Activated naive CD4-positive, alpha-beta T cell treated with anti-CD3 and anti-CD28 coated beads for 36 hours (primary cell): ENCODE measurements around the gene ALDH1A2. TPM values are rescaled to one million over a fixed set of nuclear protein-coding genes. Genes with fewer than 3 reads are reported as not detected.
"Not testable (repeated sequence)": the region's sequence is repeated elsewhere in the genome, so short reads cannot be mapped to it uniquely, and the experiment has no call there.

Source experiments
- CTCF ChIA-PET: fragments of 350-600 bp; sonication (Branson Sonifier 250); formaldehyde crosslinking; loops from one replicate; lab custom pipeline; 2021; ENCODE audit warnings: antibody characterized with exemption; lab: Charles Lee
- DNase-seq: peaks from one replicate; pipeline ENCODE4 v3.0.0-alpha.2; 2020
- H3K27ac Mint-ChIP-seq: one replicate; pipeline ENCODE4 v1.8.0; 2021; ENCODE audit warnings: mild to moderate bottlenecking, mixed read lengths
- H3K27me3 Mint-ChIP-seq: one replicate; pipeline ENCODE4 v1.8.0; 2021; ENCODE audit warnings: low read depth, mixed read lengths
- H3K36me3 Mint-ChIP-seq: one replicate; pipeline ENCODE4 v1.8.0; 2021; ENCODE audit warnings: low read depth, mixed read lengths
- H3K4me1 Mint-ChIP-seq: one replicate; pipeline ENCODE4 v1.8.0; 2021; ENCODE audit warnings: low read depth, mixed read lengths
- H3K4me3 Mint-ChIP-seq: one replicate; pipeline ENCODE4 v1.8.0; 2021; ENCODE audit warnings: mild to moderate bottlenecking, moderate library complexity, mixed read lengths
- H3K9me3 Mint-ChIP-seq: one replicate; pipeline ENCODE4 v1.8.0; 2021; ENCODE audit warnings: mixed read lengths
- intact Hi-C: fragments of 100-400 bp; cut with micrococcal nuclease; formaldehyde crosslinking; loops from one replicate; pipeline ENCODE4 v1.15.1; 2023
- total RNA-seq, 2 experiments: library from RNA; stranded (reverse); gene quantifications; one replicate each; pipeline ENCODE4 v1.2.3, GENCODE V29; 2021

Gene ALDH1A2
- total RNA-seq, 2 experiments from 2014 or later: not detected

DNA sequence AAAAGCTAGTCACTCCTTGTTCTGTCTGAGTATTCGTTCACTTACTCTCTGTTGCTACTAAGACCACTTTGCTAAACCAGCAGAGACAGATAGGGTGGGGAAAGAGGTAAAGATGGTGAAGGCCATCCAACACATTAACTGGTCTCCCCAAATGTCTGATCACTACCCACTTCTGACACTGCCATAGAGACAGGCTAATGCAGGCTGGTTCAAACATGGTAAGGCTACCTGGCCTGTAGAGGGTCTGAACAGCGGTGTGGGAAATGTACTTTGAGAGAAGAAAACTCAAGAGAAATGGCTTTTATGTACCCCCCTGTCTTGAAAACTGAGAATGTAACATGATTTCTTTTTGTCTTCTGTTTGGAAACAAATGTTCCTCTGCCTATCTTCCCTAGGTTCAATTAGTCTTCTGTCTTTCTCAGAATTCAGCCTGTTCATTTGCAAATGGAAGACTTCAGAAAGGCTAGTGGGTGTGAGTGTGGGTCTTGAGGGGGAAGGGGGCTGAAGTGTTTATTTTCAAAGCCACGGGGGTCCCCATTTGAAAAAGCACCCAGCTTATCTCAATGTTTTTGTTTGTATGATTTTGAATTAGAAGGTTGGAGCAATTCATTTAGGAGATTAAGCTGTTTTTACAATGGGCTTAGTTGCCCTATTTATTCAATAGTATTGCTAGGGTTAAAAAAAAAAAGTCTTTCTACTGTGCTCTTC lies 15.8 kb downstream of the ALDH1A2 start:
- Mint-ChIP-seq H3K4me3 (no peak overlapping the region), H3K36me3 (no peaks in the 10 kb centered on the region), H3K4me1 (no peaks in the 10 kb centered on the region), H3K27ac (no peak overlapping the region), H3K27me3 (peaks cover 32% of the 10 kb centered on the region), H3K9me3 (no peaks in the 10 kb centered on the region)
- CTCF ChIA-PET: interaction anchor here (0.7 to 1.1 kb wide), 2 partner anchors 17 to 21 kb away, joined by 3 read pairs; no protein-coding TSS in a partner anchor
- intact Hi-C loops: no loop called here
- DNase-seq: no peak

DNA sequence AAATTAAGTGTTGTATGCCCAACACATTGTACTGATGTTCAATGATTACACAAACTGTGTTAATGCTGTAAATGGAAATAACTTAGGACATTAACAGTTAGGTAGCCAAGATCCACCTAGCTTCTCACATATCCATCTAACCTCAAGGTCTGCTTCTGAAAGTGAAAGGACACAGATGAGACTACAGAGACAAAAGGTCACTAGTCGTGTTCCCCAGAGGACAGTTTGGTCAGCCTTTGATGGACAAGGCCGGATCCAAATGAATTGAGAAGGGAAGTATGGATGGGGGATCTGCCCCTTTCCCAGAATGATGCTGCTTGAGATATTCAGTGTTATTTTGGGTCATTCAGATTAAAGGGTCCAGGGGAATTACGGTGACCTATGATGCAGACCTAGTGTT lies 17.2 kb downstream of the ALDH1A2 start:
- Mint-ChIP-seq H3K36me3 (no peaks in the 10 kb centered on the region), H3K4me1 (no peaks in the 10 kb centered on the region), H3K27ac (no peak overlapping the region), H3K27me3 (peaks cover 40% of the 10 kb centered on the region), H3K4me3 (no peak overlapping the region), H3K9me3 (no peaks in the 10 kb centered on the region)
- no peak for DNase-seq
- intact Hi-C loops: no loop called here
- CTCF ChIA-PET: interaction anchor here (1.0 kb wide), 1 partner anchor 187 kb away, joined by 3 read pairs; no protein-coding TSS in a partner anchor

DNA sequence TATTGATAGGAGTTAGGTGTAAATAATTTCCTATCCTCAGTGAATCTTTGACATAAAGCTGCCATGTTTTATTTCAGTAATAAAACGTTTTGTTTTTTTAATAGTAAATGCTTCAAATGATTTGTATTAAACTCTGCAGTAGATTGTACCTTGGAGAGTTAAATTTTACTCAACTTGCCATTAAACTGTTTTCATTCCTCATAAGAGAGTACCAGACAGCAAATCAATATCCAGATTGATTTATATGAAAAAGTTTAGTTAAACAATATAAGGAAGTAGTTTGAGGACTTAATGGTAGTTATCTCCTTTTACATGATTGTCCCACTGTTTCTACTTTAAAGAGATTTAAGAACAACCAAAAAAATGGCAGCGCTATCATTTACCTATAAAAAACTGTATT lies 18.4 kb downstream of the ALDH1A2 start:
- CTCF ChIA-PET: interaction anchor here (1.0 to 1.6 kb wide), 3 partner anchors 19 to 186 kb away, joined by 3 to 5 read pairs (median 4); no protein-coding TSS in a partner anchor
- DNase-seq: no peak
- Mint-ChIP-seq H3K36me3 (no peaks in the 10 kb centered on the region), H3K27me3 (peaks cover 39% of the 10 kb centered on the region), H3K4me1 (no peaks in the 10 kb centered on the region), H3K9me3 (no peaks in the 10 kb centered on the region), H3K4me3 (no peak overlapping the region), H3K27ac (no peak overlapping the region)
- intact Hi-C loops: no loop called here

DNA sequence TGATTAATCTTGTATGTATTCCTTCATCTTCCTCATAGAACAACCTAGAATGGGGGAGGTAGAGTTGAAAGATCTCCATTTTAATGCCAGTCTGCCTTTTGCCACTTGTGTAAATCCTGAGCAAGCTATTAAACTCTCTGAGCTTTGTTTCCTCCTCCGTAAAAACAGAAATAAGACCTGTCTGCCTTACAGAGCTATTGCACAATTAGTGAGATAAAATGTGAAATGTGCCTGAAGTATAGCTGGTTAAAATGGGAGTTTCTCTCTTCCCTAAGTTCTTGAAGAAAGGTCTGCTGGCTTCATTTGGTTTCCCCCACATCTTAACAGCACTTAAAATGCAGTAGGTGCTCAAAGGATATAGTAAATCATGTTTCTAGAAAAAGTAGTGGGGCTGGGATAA lies 19.0 kb downstream of the ALDH1A2 start:
- CTCF ChIA-PET: interaction anchor here (1.0 to 1.6 kb wide), 2 partner anchors 20 to 25 kb away, joined by 4 to 5 read pairs; no protein-coding TSS in a partner anchor
- no peaks in the 10 kb centered on the region for H3K36me3 Mint-ChIP-seq
- intact Hi-C loops: no loop called here
- H3K4me1 Mint-ChIP-seq: no peaks in the 10 kb centered on the region
- no peaks in the 10 kb centered on the region for H3K9me3 Mint-ChIP-seq
- DNase-seq: no peak
- H3K27ac Mint-ChIP-seq: no peak overlapping the region
- peaks cover 35% of the 10 kb centered on the region for H3K27me3 Mint-ChIP-seq
- no peak overlapping the region for H3K4me3 Mint-ChIP-seq

DNA sequence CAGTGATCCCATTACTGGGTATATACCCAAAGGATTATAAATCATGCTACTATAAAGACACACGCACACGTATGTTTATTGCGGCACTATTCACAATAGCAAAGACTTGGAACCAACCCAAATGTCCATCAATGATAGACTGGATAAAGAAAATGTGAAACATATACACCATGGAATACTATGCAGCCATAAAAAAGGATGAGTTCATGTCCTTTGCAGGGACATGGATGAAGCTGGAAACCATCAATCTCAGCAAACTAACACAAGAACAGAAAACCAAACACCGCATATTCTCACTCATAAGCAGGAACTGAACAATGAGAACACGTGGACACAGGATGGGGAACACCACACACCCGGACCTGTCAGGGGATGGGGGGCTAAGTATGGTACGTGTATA lies 20.1 kb downstream of the ALDH1A2 start:
- H3K36me3 Mint-ChIP-seq, H3K4me3 Mint-ChIP-seq, H3K9me3 Mint-ChIP-seq, H3K4me1 Mint-ChIP-seq, H3K27ac Mint-ChIP-seq, DNase-seq, intact Hi-C loops, CTCF ChIA-PET: not testable (repeated sequence)
- peaks cover 41% of the 10 kb centered on the region for H3K27me3 Mint-ChIP-seq

DNA sequence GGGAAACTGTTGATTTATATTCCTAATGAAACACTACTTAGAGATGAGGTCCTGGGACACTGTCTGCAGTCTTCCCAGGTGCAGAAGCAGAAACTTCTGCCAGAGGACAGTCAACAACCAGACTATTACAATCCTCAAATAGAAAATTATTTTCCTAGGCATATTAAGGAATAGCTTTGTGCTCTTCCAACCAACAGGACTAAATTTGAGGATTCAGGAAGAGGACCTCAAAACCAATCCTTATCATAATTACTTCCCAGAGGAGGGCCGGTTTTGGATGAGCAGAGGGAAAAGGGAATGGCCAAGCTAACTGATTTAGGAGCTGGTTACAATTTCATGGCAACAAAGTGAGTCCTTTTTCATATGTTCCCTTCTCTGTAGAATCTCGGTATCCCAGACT lies 21.0 kb downstream of the ALDH1A2 start:
- Mint-ChIP-seq H3K36me3 (no peaks in the 10 kb centered on the region), H3K4me1 (no peaks in the 10 kb centered on the region), H3K4me3 (no peak overlapping the region), H3K27me3 (peaks cover 42% of the 10 kb centered on the region), H3K27ac (no peak overlapping the region), H3K9me3 (no peaks in the 10 kb centered on the region)
- no peak for DNase-seq
- intact Hi-C loops: no loop called here
- CTCF ChIA-PET: no interaction called here

DNA sequence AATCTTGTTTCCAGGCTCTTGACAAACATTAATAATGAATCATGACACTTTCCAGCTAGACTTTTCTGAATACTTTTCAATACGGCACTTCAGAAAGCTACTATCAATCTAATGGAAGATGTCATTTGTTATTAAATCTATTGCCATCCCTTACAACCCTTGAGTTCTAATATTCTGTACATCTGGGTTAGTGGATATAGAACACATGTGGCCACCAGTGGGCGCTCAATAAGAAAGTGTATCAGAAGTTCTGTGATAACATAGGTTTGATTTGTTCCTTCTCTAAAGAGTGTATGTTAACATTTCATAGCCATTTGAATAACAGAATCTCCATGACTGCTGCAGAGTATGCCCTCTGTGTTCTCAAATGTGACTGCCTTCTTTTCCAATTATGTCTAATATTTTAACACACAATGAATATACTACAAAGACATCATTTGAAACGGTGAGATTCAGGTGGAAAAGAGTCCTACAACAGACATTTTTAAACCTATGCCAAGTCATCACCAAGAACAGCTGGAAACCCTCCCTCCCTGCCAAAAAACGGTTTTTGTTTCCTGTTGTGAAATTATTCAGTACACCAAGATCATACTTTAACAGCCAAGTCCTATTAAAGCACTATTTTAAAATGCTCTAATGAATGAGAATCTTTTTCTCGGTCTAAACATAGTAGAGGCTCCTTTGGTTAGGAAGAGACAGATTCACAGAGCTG lies 22.2 kb downstream of the ALDH1A2 start:
- CTCF ChIA-PET: interaction anchor here (1.1 kb wide), 2 partner anchors 12 to 23 kb away, joined by 3 to 4 read pairs; no protein-coding TSS in a partner anchor
- Mint-ChIP-seq H3K27me3 (peaks cover 40% of the 10 kb centered on the region), H3K27ac (no peak overlapping the region), H3K36me3 (no peaks in the 10 kb centered on the region), H3K4me1 (no peaks in the 10 kb centered on the region), H3K9me3 (no peaks in the 10 kb centered on the region), H3K4me3 (no peak overlapping the region)
- peak; percentile 67 for DNase-seq
- intact Hi-C loops: loop anchor here (1.0 to 2.0 kb wide), 2 partner anchors 27 to 139 kb away; no protein-coding TSS in a partner anchor

DNA sequence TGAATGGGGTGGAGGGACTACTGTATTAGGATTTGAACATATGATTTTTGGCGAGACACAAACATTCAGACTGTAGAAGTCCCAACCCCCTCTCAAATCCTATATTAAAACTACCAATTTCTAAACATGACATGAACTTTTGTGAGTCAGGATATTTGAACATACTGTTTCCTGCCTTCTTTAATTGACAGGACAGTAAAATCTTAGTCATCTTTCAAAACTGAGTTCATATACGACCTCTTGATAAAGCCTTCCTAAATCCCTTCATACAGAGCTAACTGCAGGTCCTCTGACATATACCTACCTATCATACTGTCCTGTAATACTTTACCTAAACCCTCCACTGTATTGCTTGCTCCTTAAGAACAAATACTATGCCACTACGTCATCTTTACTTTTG lies 23.5 kb downstream of the ALDH1A2 start:
- Mint-ChIP-seq H3K36me3 (no peaks in the 10 kb centered on the region), H3K4me1 (no peaks in the 10 kb centered on the region), H3K27me3 (peaks cover 42% of the 10 kb centered on the region), H3K27ac (no peak overlapping the region), H3K4me3 (no peak overlapping the region), H3K9me3 (no peaks in the 10 kb centered on the region)
- no peak for DNase-seq
- CTCF ChIA-PET: interaction anchor here (1.1 kb wide), 1 partner anchor 14 kb away, joined by 3 read pairs; no protein-coding TSS in a partner anchor
- intact Hi-C loops: loop anchor here (2.0 kb wide), 1 partner anchor 29 kb away; no protein-coding TSS in a partner anchor

DNA sequence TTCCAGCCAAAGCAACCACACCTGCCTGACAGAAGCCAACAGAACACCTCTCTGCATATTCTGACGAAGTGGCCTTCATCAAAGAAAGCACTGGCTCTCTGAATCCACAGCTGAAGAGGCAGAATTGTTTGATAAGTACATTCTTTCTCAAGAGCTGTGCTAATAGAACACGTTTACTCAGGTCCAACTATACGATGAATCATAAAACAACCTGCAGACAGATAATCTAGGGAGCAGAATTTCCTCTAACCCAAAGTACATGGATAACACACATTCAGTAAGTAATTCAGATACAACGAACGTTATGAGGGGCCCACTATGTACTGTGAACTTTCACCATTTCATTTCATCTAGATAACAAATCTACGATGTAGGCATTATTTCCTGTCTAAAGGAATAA lies 25.4 kb downstream of the ALDH1A2 start:
- intact Hi-C loops: no loop called here
- Mint-ChIP-seq H3K27me3 (peaks cover 35% of the 10 kb centered on the region), H3K4me1 (no peaks in the 10 kb centered on the region), H3K9me3 (no peaks in the 10 kb centered on the region), H3K36me3 (no peaks in the 10 kb centered on the region), H3K4me3 (no peak overlapping the region), H3K27ac (no peak overlapping the region)
- CTCF ChIA-PET: interaction anchor here (0.6 to 2.0 kb wide), 4 partner anchors 19 to 214 kb away, joined by 3 to 7 read pairs (median 4); no protein-coding TSS in a partner anchor
- no peak for DNase-seq

DNA sequence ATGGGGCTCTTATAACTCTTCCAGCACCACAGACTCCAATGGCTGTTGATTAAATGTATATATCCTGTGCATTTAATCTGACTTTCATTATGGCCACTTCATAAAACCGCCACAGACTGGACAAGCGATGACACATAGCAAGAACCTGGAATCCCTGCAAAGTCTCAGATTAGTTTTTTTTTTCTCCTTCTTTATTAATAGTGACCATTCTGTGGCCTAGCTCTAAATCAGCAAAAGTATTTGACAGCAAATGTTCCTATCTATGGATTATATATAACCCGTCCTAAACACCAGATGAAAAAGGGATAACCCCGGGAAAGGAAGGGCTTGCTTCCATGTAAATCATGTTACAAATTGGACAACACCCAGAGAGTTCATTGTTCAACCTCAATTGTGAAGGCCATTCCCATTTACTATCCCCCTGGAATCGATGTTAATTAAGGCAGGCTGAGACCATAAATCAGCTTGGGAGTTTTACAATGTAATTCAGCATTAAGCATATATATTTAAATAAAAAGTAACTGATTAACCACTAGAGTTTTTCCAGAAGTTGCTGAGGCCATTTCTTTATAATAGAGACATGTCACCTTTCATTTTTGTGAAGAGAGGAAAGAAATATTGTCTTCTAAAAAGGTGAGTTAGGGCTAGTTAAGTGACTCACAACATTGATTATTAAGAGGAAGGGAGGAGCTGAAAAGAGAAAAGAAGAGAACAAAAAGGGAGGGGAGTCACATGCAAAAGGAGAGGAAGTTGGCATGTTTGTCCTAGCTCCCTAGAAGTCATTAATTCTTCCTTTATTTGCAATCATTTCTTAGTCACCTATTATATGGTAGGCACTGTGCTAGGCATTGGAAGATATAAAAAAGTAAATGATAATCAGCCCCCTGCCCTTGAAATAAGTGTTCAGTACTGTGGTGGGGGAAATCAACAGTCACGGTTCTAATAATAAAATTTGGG lies 26.2 kb downstream of the ALDH1A2 start:
- Mint-ChIP-seq H3K36me3 (no peaks in the 10 kb centered on the region), H3K4me1 (no peaks in the 10 kb centered on the region), H3K9me3 (no peaks in the 10 kb centered on the region), H3K27ac (no peak overlapping the region), H3K27me3 (peaks cover 28% of the 10 kb centered on the region), H3K4me3 (no peak overlapping the region)
- intact Hi-C loops: no loop called here
- CTCF ChIA-PET: interaction anchor here (0.6 to 2.0 kb wide), 4 partner anchors 18 to 213 kb away, joined by 3 to 7 read pairs (median 4); no protein-coding TSS in a partner anchor
- DNase-seq: no peak

DNA sequence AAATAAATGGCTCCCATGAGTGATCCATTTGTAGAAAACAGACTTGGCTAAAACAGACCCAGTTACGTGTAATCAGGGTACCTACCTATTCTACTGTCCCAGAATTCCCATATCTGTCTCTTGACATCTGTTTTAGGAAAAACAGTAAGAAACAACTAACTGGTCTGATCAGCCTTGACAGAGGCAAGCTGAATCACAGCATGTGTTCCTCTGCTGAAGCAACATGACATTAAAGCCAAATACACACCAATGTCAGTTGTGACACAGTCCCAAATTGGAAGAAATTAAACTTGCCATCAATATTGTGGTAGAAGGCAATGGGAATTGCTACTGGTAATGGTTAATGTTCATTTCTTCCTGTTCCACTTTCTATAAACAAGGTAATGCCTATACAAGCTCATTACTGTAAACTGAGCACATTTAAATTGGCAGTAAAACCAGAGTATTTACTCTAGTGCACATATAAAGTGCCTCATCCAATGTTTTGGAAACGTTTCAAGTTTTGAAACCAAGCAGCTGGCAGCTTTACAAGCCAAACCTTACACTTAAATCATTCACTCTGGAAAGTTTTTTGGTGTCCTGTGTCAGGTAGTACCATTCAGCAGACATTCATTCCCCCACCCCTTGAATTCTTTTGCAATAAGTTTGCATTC lies 27.0 kb downstream of the ALDH1A2 start:
- Mint-ChIP-seq H3K4me3 (no peak overlapping the region), H3K36me3 (no peaks in the 10 kb centered on the region), H3K27me3 (peaks cover 20% of the 10 kb centered on the region)

More for the DNA sequence above, 27.0 kb downstream of the ALDH1A2 start:
- Mint-ChIP-seq H3K4me1 (no peaks in the 10 kb centered on the region), H3K27ac (no peak overlapping the region), H3K9me3 (no peaks in the 10 kb centered on the region)
- no peak for DNase-seq
- intact Hi-C loops: no loop called here
- CTCF ChIA-PET: interaction anchor here (1.2 to 2.0 kb wide), 2 partner anchors 18 to 28 kb away, joined by 3 to 7 read pairs; no protein-coding TSS in a partner anchor
